Vagina (tissue), 2 donors: ENCODE measurements around the gene FRG2C.
A peak's percentile ranks its signal among the peaks of the same experiment; 100 is the strongest.
"Not testable (repeated sequence)": the region's sequence is repeated elsewhere in the genome, so short reads cannot be mapped to it uniquely, and the experiment has no call there.

Source experiments
- POLR2A ChIP-seq, 2 donors: fragments of 450-650 bp; IDR thresholded peaks; one replicate each; pipeline ENCODE4 v1.6.1; 2017; ENCODE audit warnings: antibody characterized with exemption in 2 of 2, mild to moderate bottlenecking in 2 of 2, moderate library complexity in 2 of 2
- POLR2AphosphoS5 ChIP-seq, 2 donors: sonication (generic); formaldehyde crosslinking; IDR thresholded peaks; one replicate each; pipeline ENCODE4 v1.9.0; 2017; ENCODE audit warnings: antibody characterized with exemption in 2 of 2, mild to moderate bottlenecking in 2 of 2, low read depth in 1 of 2; ENCODE audit not compliant: insufficient read depth in 1 of 2
- TF ChIP-seq, protein P1 (sequence below), 3 experiments: fragments of 450-650 bp in 2 of 3; fragments of 200-600 bp in 1 of 3; sonication (generic) in 1 of 3; IDR thresholded peaks; one replicate each; pipeline ENCODE4 v1.5.1; 2017 to 2019; ENCODE audit warnings: antibody characterized with exemption in 3 of 3, mild to moderate bottlenecking in 2 of 3, moderate library complexity in 2 of 3

DNA sequence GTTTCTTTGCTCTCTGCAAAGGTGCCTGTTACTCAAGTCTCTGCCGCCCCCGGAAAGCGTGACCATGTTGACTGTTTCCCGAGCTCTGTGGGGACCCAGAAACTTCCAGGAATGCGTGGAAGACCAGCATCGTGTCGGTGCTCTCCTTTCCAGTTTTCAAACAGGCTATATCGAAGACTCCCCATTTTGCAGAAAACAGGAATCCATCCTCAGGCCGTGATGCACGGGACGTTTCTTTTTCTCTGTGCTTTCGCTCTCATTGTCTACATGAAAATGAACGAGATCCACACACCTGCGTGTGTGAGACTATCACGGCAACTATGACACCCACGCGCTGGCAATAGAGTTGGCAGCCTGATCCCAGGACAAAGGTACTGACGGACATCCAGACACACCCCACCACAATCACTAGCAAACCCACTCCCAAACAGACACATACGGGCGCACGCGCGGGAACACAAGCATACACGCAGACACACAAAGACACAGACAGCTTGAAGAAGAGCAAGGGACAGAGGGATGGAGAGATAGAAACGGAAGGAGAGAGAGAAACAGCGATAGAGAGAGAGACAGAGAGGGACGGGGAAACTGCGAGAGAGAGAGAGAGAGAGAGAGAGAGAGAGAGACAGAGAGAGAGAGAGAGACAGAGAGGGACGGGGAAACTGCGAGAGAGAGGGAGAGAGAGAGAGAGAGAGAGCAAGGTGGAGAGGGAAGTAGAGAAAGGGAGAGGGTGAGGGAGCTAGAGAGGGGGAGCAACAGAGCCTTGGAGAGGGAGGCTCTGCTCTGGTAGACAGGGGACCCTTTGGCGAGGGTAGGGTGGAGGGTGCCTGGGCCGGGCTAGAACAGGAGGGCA is 7.4 kb downstream of the FRG2C start:
- TF ChIP-seq, protein P1, sequence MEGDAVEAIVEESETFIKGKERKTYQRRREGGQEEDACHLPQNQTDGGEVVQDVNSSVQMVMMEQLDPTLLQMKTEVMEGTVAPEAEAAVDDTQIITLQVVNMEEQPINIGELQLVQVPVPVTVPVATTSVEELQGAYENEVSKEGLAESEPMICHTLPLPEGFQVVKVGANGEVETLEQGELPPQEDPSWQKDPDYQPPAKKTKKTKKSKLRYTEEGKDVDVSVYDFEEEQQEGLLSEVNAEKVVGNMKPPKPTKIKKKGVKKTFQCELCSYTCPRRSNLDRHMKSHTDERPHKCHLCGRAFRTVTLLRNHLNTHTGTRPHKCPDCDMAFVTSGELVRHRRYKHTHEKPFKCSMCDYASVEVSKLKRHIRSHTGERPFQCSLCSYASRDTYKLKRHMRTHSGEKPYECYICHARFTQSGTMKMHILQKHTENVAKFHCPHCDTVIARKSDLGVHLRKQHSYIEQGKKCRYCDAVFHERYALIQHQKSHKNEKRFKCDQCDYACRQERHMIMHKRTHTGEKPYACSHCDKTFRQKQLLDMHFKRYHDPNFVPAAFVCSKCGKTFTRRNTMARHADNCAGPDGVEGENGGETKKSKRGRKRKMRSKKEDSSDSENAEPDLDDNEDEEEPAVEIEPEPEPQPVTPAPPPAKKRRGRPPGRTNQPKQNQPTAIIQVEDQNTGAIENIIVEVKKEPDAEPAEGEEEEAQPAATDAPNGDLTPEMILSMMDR (IDR thresholded peaks at IDR 0.05) = peak in 1 of 3 experiments; percentile 34
- TF ChIP-seq POLR2A (IDR thresholded peaks at IDR 0.05); POLR2AphosphoS5 (IDR thresholded peaks at IDR 0.05; ENCODE audit: insufficient read depth in 1 of 2, low read depth in 1 of 2): not testable (repeated sequence)
